HG03571 (cell line): ENCODE results near the gene BTBD16.

Source experiments
- ATAC-seq: cut with Tn5 transposase; IDR thresholded peaks from one replicate; pipeline ENCODE4 v1.9.1; 2021; ENCODE audit not compliant: unreplicated experiment

Gene BTBD16

GRCh38 chr10:122246830-122247520 is 24.1 kb upstream of the BTBD16 start:
- ATAC-seq, result no peak

DNA sequence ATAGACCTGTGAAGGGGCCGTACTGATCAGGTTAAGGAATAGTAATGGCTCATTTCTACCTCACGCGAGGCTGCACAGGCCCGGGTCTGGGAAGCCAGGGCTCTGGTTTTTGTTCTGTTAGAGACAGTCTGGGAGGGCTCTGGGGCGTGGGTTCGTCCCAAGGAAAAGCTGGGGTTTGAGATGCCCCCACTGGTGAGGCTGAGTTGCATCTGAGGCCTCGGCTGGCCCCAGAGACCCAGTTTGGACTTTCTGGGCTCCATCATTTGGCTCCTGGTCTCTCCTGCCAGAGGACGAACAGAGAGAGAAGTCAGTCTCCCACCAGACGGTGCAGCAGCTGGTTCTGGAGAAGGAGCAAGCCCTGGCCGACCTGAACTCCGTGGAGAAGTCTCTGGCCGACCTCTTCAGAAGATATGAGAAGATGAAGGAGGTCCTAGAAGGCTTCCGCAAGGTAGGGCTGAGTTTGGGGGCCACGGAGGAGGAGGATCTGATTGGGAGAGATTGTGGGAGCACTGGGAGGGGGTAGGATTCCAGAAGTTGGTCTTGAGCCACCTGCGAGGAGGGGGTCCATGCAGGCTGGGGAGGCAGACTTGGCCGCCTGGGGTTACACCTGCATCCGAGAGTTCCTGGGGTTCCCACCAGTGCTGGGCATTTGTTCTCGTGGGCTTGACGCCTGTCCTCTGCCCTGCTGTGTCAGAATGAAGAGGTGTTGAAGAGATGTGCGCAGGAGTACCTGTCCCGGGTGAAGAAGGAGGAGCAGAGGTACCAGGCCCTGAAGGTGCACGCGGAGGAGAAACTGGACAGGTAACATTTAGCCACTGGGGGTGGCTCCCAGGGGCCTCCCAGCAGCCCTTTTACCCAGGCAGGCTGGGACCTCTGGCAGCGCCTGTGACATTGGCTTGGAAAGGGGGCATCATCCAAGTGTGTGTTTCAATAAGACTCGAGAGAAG is 22.5 kb upstream of the BTBD16 start:
- ATAC-seq, result no peak

- ATAC-seq, result no peak
Measured at GRCh38 chr10:122249303-122249850, 21.7 kb upstream of the BTBD16 start.

- no peak for ATAC-seq
Measured at GRCh38 chr10:122249991-122250750, 20.9 kb upstream of the BTBD16 start.

DNA sequence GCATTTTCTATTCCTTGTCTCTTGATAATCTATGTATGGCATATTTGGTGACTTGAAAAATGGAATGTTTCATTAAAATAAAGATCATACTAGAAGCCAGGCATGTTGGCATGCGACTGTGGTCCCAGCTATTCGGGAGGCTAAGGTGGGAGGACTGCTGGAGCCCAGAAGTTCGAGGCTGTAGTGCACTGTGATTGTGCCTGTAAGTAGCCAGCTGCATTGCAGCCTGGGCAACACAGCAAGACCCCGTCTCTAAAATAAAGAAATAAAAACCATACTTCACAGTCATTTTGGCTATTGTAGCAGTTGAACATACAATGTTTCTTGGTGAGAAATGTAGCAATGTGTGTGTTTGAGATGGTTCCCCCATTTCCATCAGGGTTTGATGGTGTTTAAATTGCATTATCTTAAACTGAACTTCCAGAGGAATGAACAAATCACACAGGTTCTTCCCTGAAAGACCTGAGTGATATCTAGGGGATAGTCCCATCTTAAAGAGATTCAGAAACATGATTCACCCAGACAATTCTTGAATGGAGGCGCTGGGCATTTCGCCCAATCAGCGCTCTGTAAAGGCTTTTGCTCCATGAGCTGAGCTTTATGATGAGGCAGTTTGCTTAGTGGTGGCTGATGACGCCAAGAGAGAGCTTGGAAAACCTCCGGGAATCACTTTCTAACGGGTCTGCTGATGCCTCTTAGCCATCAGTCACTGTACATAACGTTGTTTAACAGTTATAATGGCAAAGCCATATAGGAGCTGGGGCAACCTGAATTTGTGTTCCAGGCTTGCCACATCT is 19.4 kb upstream of the BTBD16 start:
- ATAC-seq, result no peak

DNA sequence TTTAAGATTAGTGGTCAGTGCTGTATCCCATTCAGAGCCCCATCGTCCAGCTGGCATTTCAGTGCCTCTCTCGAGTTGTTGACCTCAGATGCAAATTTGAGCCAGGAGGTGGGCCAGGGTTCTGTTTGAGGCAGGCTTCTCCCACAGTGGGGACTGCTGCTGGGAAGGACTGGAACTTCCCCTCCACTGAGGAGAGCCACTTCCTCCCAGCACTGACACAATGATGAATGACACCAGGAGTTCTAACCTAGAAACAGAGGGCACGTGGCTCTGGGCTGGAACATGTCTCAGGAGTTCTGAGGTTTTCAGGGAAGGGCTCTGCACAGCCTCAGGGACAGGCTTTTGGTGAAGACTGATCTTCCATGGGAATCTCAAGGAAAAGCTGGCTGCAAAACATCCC is 18.3 kb upstream of the BTBD16 start:
- ATAC-seq, result no peak

GRCh38 chr10:122253605-122254004 is 17.5 kb upstream of the BTBD16 start:
- no peak for ATAC-seq

DNA sequence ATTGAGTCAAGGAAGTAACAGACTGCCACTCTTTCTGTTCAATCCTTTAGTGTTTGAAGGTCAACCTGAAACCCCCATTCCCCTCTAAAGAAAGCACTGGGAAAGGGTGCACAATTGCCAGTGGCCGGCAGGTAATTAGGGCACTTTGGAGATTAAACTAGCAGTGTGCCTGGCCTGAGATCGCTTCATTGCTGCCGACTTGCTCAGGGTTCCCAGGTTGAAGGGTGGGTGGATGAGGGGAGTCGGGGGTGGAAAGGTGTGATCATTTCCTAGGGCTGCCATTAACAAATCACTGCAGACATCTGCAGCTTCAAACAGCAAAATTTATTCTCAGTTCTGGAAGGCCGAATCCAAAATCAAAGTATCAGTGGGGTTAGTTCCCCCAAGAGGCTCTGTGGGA is 16.3 kb upstream of the BTBD16 start:
- ATAC-seq, result no peak

DNA sequence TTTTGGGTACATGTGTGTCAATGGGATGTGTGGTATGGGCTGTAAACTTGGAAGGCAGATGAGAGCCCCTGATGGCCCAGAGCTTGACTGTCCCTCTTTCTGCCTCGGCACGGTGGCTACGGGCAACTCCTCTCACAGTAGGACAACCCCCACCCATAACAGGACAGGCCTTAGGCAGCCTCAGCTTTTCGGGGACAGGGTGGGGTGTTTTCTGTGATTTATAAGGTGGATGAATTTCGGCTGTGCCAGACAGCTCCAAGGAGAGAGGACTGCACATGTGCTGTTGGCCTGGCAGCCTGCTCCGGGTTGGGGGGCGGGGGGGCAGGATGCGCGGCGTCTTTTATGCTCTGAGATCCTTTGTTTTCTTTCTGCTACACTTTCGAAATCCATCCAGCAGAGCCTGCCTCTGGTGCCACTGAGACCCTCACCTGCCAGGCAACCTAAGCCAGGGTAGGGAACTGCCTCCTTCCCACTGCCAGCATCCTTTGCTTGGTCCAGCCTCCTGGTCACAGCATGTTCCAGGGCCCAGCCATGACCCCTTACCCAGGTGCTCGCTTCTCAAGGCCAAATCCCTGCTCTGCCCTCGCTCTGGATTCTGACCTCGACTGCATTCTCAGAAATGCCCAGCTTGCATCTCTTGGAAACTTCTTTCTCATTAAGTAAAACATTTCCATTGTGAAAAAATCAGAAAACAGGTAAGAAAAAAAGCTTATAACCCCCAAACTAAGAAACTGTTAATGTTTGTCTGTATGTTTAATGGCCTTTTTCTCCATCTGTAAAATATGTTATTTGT is 15.4 kb upstream of the BTBD16 start:
- no peak for ATAC-seq

GRCh38 chr10:122257041-122257440 is 14.1 kb upstream of the BTBD16 start:
- ATAC-seq, result no peak

DNA sequence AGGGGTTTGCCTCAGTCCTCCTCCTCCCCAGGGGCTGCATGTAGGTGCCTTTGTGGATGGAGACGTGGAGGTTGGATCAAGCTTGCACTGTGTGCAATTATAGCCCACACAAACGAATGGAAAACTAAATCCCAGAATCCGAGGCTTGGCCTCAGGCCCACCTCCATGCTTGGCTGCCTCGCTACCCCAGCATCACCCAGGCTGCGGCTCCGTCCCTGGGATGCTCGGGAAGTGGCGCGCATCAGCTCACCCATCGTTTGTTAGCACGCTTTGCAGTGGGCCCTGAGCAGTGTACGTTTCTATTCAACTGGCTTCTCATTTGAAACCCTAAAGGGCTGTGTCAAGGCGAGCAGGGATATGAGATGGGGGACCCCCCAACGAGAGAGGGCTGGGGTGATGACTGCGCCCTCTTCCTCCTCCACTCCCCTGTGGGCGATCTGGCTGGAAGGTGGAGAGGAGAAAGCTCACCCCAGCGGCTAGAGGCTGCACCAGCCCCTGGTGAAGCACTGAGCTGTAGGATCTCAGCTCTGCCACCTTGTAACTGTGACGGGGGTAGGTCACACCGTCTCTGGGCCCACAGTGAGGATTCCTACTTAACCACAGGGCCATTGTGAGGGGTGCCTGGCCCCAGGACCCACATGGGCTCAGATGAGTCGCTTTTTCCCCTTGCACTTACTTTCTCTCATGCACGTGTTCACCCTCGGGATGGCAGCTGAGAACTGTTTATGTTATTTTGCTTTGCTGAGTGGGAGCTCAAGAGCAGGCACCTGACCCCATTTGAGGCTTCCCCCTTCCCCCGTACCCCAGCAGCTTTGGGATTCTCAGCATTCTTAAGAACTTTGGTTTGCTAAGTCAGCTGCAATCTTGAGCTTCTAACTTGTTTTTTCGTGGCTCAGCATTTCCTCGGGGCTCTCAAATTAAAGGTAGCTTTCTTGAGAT is 12.7 kb upstream of the BTBD16 start:
- no peak for ATAC-seq

- ATAC-seq, result no peak
Measured at GRCh38 chr10:122259075-122259466, 12.0 kb upstream of the BTBD16 start.

- ATAC-seq, result no peak
Measured at GRCh38 chr10:122261584-122261983, 9.5 kb upstream of the BTBD16 start.

GRCh38 chr10:122263971-122264370 is 7.1 kb upstream of the BTBD16 start:
- ATAC-seq, result no peak

- ATAC-seq, result no peak
Measured at GRCh38 chr10:122264436-122264835, 6.7 kb upstream of the BTBD16 start.

GRCh38 chr10:122264931-122265330 is 6.2 kb upstream of the BTBD16 start:
- no peak for ATAC-seq

- ATAC-seq, result no peak
Measured at GRCh38 chr10:122265896-122266295, 5.2 kb upstream of the BTBD16 start.
